ENCODE results near the gene YIPF1.

The YIPF1 gene

DNA sequence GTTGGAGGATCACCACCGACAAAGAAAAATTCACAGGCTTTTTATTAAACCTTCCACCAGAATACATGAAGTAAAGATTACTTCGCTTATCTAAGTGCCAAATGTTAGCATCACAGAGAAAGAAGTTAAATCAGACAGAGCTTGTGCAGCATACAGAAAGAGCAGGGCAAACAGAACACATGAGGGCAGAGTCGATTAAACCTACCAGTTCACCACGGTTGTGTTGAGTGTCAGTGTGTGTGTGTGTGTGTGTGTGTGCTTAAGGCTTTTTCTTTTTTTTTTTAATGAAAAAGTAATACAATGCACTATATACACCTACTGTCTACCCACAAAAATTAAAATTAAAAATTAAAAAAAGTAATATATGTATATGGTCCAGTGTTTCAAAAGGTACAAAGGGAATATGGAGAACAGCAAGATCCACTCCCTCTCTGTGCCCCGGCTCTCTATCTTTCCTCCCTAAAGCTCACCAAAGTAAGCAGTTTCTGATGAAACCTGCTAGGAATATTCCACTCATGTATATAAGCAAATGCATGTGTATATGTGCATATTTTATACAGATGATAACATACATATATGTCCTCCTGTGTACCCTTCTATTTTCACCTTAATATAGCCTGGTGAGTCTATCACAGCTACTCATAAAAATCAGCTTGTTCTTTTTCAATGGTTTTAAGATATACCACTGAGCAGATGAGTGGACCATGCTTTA is 17.7 kb downstream of the YIPF1 start:
- TF ChIP-seq, protein P1, sequence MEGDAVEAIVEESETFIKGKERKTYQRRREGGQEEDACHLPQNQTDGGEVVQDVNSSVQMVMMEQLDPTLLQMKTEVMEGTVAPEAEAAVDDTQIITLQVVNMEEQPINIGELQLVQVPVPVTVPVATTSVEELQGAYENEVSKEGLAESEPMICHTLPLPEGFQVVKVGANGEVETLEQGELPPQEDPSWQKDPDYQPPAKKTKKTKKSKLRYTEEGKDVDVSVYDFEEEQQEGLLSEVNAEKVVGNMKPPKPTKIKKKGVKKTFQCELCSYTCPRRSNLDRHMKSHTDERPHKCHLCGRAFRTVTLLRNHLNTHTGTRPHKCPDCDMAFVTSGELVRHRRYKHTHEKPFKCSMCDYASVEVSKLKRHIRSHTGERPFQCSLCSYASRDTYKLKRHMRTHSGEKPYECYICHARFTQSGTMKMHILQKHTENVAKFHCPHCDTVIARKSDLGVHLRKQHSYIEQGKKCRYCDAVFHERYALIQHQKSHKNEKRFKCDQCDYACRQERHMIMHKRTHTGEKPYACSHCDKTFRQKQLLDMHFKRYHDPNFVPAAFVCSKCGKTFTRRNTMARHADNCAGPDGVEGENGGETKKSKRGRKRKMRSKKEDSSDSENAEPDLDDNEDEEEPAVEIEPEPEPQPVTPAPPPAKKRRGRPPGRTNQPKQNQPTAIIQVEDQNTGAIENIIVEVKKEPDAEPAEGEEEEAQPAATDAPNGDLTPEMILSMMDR (IDR thresholded peaks at IDR 0.05; ENCODE audit: insufficient read depth, low read length), result no peak
- TF ChIP-seq, protein P2, sequence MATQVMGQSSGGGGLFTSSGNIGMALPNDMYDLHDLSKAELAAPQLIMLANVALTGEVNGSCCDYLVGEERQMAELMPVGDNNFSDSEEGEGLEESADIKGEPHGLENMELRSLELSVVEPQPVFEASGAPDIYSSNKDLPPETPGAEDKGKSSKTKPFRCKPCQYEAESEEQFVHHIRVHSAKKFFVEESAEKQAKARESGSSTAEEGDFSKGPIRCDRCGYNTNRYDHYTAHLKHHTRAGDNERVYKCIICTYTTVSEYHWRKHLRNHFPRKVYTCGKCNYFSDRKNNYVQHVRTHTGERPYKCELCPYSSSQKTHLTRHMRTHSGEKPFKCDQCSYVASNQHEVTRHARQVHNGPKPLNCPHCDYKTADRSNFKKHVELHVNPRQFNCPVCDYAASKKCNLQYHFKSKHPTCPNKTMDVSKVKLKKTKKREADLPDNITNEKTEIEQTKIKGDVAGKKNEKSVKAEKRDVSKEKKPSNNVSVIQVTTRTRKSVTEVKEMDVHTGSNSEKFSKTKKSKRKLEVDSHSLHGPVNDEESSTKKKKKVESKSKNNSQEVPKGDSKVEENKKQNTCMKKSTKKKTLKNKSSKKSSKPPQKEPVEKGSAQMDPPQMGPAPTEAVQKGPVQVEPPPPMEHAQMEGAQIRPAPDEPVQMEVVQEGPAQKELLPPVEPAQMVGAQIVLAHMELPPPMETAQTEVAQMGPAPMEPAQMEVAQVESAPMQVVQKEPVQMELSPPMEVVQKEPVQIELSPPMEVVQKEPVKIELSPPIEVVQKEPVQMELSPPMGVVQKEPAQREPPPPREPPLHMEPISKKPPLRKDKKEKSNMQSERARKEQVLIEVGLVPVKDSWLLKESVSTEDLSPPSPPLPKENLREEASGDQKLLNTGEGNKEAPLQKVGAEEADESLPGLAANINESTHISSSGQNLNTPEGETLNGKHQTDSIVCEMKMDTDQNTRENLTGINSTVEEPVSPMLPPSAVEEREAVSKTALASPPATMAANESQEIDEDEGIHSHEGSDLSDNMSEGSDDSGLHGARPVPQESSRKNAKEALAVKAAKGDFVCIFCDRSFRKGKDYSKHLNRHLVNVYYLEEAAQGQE (IDR thresholded peaks at IDR 0.05; ENCODE audit: insufficient replicate concordance, low read depth), result no peak
- TF ChIP-seq GABPA (IDR thresholded peaks at IDR 0.05; ENCODE audit: low read depth) (no peak), POLR2AphosphoS5 (IDR thresholded peaks at IDR 0.05; ENCODE audit: low read depth) (no peak), SPI1 (IDR thresholded peaks at IDR 0.05; ENCODE audit: borderline replicate concordance, low read depth) (no peak)
- Histone ChIP-seq H3K4me3 (replicated peaks; ENCODE audit: insufficient read depth, low read length) (no peak overlapping the region), H3K27ac (replicated peaks) (no peak overlapping the region), H3K27me3 (ENCODE audit: insufficient read depth, poor library complexity, severe bottlenecking) (no peaks in the 10 kb centered on the region)
- DNase-seq (ENCODE audit: low read depth in 1 of 2, low spot score in 1 of 2), result no peak

GRCh38 chr1:53871221-53871620 is 18.4 kb downstream of the YIPF1 start:
- no peaks in the 10 kb centered on the region for H3K27me3 ChIP-seq (ENCODE audit: insufficient read depth, poor library complexity, severe bottlenecking)
- TF ChIP-seq POLR2AphosphoS5 (IDR thresholded peaks at IDR 0.05; ENCODE audit: low read depth) (no peak), SPI1 (IDR thresholded peaks at IDR 0.05; ENCODE audit: borderline replicate concordance, low read depth) (no peak), GABPA (IDR thresholded peaks at IDR 0.05; ENCODE audit: low read depth) (no peak)
- TF ChIP-seq, protein P2 (IDR thresholded peaks at IDR 0.05; ENCODE audit: insufficient replicate concordance, low read depth), result no peak
- TF ChIP-seq, protein P1 (IDR thresholded peaks at IDR 0.05; ENCODE audit: insufficient read depth, low read length), result no peak
- no peak overlapping the region for H3K4me3 ChIP-seq (replicated peaks; ENCODE audit: insufficient read depth, low read length)
- no peak overlapping the region for H3K27ac ChIP-seq (replicated peaks)
- DNase-seq (ENCODE audit: low read depth in 1 of 2, low spot score in 1 of 2), result no peak

- Histone ChIP-seq H3K4me3 (replicated peaks; ENCODE audit: insufficient read depth, low read length) (no peak overlapping the region), H3K27ac (replicated peaks) (no peak overlapping the region), H3K27me3 (ENCODE audit: insufficient read depth, poor library complexity, severe bottlenecking) (no peaks in the 10 kb centered on the region)
- TF ChIP-seq SPI1 (IDR thresholded peaks at IDR 0.05; ENCODE audit: borderline replicate concordance, low read depth) (peak; percentile 44; the same call in 1 of the 2 replicates), GABPA (IDR thresholded peaks at IDR 0.05; ENCODE audit: low read depth) (no peak)
- DNase-seq (ENCODE audit: low read depth in 1 of 2, low spot score in 1 of 2), result peak in 1 of 2 experiments; percentile 73
Observed at GRCh38 chr1:53869454-53870117, 20.0 kb downstream of the YIPF1 start.

GRCh38 chr1:53868565-53868964 is 21.0 kb downstream of the YIPF1 start:
- Histone ChIP-seq H3K27me3 (ENCODE audit: insufficient read depth, poor library complexity, severe bottlenecking) (no peaks in the 10 kb centered on the region), H3K27ac (replicated peaks) (no peak overlapping the region), H3K4me3 (replicated peaks; ENCODE audit: insufficient read depth, low read length) (no peak overlapping the region)
- no peak for DNase-seq (ENCODE audit: low read depth in 1 of 2, low spot score in 1 of 2)
- no peak for TF ChIP-seq GABPA (IDR thresholded peaks at IDR 0.05; ENCODE audit: low read depth)
- TF ChIP-seq, protein P1 (IDR thresholded peaks at IDR 0.05; ENCODE audit: insufficient read depth, low read length), result no peak
- TF ChIP-seq SPI1 (IDR thresholded peaks at IDR 0.05; ENCODE audit: borderline replicate concordance, low read depth), result no peak
- TF ChIP-seq, protein P2 (IDR thresholded peaks at IDR 0.05; ENCODE audit: insufficient replicate concordance, low read depth), result no peak
- no peak for TF ChIP-seq POLR2AphosphoS5 (IDR thresholded peaks at IDR 0.05; ENCODE audit: low read depth)

All from HL-60 (cell line).